HG03460 (cell line): ENCODE measurements around the gene ADAM12.

Experiments used
- ATAC-seq: cut with Tn5 transposase; IDR thresholded peaks from one replicate; pipeline ENCODE4 v1.9.1; 2021; ENCODE audit not compliant: unreplicated experiment

Gene ADAM12

DNA sequence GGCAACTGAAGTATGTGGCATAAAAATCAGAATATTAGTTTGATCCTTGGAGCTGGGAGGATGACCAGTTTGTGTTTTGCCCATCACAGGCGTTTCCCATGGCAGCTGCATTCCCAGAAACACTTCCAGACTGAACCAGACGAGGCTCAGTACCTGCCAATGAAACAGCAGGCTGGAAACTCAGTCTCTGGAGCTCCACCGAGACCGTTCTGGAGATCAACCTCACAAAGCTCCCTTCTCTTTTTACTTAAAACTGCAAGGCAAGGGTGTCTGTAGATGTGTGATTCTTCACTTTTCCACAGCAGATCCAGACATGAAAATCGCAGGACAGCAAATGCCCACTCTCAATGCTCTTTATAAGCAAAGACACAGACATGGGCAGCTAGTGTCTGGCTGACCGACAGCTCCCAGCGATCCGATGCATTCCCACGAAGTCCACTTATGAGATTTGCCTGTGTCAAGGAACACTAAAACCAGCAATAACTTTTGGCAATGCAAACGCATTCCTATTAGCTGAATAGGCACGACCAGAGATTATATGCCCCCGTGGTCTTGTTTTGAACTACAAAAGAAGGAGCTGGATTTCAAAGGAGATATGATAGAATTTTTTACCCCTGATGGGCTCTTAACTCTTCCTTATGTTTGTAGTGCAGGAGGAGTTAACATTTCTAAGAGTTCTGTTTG, 72.6 kb downstream of the ADAM12 start:
- ATAC-seq: no peak

DNA sequence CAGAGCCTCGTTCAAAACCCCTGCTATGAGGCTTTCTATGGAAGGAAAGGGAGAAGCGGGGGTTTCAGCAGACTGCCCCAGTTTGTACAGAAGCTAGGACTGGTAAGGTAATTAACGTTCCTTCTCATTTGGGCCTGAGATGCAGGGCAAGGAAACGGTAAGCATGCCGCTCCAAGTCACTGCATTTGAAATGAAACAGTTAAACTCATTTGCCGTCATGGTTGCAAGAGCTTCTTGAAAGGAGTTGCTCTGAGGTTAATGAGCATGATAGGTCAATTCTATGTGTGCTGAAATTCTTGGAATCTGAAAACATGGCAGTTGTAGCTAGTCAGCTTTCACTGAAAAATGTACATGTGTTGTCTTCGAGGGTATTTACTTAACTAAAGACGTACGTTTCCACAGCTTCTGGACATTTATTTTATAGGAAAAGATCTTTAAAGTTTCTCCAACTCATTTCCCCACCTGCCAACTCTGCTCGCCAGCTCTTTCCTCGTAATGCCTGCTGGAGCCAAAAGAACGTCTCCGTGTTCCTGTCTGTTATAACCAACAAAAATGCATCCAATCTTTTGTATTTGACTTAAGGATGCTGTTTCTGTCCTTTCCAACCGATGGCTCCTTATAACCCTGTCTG, 73.3 kb downstream of the ADAM12 start:
- no peak for ATAC-seq

DNA sequence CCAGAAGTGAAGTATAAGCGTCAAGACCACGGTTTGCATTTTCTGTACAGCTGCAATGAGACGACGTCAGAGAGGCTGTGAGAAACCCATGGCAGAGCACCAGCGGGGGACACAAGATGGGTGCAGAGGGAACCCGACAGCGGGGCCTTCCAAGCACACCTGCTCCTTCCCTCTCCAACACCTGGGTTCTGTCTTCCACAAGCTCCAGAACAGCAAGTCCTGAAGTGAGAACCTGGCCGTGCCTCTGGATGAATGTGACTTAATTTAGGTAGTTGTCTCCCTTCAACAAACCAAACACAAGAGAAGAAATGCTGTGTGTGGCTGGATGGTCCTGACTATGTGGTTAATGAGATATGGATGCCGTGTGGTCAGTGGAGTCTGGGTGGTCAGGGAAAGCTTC, 76.1 kb downstream of the ADAM12 start:
- ATAC-seq: no peak

DNA sequence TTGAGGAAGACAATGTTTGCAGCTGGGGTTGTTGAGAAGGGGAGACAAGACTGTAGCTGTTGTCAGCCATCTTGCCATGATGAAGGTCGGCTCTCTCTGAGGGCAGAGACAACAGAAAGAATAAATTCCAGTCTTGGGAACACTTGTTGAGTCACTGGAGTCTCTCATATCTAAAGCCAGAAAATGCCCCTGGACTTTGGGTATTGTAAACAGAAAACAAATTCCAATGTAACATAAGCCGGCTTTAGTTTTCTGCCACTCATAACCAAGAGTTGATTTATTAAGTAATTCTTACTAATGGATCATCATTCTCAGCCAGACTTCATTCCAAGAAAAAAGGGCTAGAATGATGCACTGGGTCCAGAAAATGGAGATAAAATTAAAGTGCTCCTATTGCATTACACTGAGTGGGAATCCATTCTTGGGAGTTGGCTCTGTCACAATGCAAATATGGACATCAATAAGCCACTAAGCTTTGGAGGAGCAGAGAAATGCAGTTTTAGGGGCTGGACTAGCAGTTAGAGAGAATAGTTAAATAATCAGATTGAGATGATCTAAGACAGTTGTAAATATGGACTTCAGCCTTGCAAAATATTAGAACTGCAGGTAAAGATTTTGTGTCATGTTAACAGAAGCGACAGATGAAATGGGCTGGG, 78.9 kb downstream of the ADAM12 start:
- ATAC-seq: no peak

DNA sequence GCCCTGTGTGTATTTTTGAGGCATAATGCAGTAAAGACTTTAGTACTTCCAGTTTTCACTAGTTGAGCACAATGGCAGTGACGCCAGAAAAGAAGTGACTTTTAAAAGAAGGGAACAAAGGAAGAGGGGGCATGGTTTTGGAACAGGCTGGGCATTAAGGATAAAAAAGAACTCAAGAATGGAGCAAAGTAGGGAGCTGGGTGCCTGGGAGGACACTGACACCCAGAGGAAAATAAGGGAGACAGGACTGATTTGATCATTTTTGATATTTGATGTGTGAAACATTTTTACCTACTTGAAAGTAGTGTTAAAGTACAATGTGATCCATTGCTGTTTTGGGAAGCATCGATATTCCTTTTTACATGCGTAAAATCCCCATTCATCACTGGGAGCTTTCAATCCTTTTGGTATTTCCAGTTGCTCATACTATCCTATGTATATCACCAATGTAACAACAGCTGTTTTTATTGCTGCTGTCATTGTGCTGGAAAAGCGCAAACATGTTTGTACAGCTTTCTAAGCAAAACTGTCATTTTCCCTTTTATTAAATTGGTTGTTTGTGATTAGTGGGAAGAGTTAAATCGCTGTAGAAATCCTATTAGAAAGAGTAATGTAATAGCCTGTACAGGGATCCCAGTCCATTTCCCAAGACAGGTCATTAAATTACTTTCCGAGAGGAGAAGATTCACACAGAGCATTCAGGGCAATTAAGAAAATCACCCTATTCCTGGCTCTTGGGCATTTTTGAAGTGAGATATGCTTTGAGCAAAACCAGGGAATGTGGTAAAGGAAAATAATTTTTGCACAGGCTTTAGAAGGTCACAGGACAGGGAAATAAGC, 85.2 kb downstream of the ADAM12 start:
- ATAC-seq: no peak

DNA sequence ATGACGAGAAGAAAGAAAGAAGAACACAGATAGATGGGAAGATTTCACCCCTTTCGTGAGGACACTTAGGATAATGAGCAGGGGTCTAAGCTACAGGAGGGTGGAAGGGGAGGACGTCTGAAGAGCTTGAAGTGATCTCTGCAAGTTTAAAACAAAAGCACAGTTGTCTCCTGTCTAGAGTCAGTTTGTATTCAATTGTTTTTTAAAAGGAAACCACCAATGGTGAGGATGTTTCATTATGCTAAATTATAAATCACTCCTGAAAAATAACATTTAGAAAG, 85.9 kb downstream of the ADAM12 start:
- no peak for ATAC-seq

DNA sequence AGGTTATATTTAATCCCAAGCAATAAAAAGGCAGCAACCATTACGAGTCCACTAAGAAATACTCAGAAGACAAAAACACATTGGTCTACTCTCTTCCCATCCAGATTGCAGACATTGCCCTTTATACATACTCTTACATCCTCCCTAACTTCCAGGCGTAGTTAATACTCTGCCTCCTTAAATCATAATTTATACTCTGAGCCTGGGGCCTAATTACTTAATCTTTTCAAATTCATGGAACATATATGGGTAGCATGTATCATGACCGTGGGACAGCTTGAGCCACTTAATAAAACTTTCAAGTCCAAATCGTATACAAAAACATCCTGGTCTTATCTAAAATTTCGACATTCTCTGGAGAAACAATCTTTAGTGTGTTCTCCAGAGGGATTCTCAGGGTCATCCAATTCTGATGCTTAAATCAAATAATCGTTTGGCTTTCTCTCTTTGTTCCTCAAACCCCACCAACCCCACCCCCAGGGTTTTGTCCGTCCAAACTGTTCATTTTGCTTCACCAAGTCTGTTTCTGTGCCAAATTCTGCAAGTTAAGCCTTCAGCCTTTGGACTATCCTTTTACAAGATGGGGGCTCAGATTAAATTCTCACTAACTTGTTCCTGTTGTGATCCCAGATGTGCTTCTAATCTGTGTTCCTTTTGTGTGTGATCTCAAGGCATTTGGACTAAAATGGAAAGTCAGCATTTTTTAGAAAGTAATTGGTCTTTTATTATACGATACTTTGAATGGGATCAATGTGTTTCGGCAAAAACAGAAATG, 86.4 kb downstream of the ADAM12 start:
- no peak for ATAC-seq

DNA sequence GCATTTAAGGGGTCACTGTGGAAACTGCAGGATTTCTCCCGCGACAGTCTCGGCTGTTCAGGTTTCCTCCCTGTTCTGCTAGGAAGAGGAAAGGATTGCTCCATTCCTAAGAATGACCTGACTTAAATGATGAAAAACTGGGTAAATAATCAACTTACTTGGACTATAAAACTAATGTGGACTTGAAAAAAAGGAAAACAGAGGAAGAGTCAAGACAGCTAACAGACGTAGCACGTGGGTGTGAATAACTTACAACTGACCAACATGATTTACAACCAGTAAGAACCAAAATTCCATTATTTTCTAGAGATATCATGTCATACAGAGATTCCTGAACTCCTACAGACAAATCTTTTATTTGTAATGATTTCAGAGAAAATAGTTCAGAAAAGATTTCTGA, 93.8 kb downstream of the ADAM12 start:
- ATAC-seq: no peak

DNA sequence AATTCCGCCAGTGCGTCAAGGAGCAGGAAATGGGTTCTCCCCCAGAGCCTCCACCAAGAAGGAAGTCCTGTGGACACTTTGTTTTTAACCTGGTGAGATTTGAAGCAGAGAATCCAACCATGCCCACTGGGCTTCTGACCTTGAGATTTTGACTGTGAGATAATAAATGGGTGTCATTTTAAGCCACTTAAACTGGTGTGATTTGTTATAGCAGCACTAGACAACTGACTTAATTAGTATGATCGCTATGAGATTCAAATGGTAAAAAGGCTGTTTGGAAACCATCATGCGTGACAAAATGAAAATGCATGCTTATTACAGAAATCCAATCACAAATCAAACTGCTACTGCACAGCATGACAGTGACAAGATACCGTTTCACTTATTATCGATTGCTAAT, 98.0 kb downstream of the ADAM12 start:
- no peak for ATAC-seq

DNA sequence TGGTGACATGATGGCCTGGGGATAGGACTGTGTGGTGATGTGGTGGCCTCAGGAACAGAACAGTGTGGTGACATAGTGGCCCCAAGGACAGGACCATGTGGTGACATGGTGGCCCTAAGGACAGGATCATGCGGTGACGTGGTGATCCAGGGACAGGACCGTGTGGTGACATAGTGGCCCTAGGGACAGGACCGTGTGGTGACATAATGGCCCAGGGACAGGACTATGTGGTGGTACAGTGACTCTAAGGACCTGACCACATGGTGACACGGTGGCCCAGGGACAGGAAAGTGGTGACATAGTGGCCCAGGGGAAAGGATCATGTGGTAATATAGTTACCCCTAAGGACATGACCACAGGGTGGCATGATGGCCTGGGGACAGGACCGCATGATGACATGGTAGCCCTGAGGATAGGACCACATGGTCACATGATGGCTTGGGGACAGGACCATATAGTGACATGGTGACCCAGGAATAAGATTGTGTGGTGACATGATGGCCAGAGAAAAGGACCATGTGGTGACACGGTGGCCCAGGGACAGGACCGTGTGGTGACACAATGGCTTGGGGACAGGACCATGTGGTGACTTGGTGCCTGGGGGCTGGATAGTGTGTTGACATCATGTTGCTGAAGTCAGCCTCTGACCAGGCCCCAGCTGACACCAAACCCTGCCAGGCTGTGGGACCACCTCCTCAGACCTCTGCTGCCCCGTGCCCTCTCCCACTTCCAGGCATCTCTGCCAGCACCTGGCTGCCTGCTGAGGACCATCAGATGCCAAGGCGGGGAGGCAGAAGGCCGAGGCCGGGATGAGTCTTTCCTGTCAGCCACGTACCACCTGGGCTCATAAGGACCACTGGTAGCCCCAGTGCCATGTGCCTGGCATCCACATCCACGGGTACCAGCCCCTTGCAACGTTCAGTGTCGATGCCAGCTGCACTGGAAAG, 99.5 kb downstream of the ADAM12 start:
- no peak for ATAC-seq

DNA sequence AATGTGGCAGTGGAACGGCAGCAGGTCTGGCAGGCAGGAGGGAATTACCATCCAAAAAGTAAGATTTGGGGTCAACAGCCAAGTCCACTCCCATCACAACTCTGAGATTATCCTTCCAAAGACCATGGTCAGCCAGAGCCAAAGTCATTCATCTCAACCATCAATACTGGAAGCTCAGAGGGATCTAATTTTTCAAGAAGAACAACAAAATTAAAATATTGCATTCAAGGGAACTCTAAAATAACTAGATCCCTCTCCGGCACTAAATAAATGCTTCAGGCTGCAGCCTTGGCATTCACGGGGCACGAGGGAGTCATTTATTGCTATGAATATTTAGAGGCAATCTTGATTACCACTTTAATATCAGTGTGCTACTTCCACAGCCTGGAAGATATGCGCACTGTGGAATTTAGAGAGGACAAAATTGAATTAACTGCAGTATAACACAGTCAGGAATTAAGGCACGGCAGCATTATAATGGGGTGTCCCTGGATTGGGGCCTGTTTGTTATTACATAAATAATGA, 102.0 kb downstream of the ADAM12 start:
- ATAC-seq: no peak

DNA sequence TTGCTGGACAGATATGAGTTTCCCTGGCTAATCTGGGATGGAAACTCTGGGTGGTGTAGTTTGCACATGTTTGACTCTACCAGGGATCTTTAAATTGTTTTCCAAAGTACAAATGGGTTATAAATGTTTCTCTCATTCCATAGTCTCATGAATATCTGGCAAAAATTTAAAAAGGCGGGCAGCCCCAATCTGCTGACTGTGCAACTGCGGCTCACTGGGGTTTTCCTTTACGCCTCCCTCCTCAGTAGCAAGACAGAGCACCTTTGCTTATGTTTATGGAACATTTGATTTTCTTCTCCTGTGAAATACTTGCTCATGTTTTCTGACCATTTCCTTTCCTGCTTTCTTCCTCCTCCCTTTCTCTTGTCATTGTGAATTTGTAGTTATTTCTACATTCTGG, 105.0 kb downstream of the ADAM12 start:
- no peak for ATAC-seq

DNA sequence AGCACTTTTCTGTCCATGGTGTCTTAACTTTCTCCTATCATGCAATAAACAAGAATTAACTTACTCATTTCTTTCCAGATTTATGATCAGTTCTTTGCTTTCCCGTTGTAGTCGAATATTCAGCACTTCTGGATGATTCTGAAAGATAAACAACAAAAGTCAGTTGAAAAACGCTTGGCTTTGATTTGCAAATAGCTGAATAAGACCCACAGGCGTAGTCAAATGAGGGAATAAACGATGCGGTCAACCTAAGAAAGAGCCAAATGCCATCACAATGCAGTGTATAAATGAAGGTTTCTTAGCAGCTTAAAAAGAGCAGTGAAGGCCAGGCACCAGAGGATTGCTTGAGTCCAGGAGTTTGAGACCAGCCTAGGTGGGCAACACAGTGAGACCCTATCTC, 109.4 kb downstream of the ADAM12 start:
- no peak for ATAC-seq

DNA sequence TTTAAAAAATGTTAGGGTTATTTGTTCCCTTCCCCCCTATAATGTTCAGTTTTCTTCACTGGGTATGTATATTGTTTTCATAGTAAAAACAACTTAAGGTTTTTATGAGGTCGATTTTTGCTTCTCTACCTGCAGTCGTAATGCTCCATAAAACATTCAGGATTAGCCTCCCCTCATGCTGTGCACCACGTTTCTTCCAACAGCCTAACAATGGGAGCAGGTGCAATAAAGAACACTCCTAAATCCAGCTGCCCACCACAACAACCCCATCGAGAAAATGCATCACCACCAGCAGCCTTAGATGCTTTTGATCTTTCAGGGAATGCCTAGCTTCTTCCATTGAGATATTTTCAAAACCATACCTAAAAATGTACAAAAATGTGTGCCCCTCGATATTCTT, 111.1 kb downstream of the ADAM12 start:
- no peak for ATAC-seq

DNA sequence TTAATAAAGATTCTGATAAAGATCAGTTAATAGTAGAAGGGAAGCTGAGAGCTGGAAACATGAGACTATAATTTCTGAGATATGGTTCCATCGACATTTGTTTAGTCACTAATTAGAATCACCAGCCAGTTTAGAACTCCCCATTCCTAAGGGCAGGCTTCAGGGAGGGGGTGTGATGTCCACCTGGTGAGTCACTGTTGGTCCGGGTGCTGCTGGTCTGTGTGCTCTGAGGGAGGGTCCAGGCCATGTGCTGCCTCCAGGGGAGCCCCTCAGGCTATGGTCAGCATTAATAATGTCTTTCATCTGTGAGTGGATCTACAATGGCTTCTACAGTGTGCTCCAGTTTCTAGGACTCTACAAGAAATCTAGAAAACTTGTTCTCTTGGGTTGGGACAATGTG, 115.8 kb downstream of the ADAM12 start:
- ATAC-seq: no peak

DNA sequence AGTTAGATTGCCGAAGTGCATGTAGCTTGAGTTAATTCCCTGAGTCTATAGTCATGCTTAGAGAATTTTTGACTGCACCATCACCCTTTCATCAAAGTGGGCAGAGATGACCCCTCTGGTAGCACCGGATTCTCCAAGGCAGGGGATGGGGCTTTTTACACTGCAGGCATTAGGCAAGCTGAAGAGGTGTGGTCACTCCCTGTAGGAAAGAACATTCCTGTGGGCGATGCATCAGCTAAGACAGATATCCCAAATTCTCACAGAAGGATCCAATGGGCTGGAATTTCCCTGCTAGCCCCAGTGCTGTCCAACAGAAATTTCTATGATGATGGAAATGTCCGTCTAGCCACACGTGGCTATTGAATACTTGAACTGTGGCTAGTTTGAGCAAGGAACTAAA, 118.2 kb downstream of the ADAM12 start:
- no peak for ATAC-seq

DNA sequence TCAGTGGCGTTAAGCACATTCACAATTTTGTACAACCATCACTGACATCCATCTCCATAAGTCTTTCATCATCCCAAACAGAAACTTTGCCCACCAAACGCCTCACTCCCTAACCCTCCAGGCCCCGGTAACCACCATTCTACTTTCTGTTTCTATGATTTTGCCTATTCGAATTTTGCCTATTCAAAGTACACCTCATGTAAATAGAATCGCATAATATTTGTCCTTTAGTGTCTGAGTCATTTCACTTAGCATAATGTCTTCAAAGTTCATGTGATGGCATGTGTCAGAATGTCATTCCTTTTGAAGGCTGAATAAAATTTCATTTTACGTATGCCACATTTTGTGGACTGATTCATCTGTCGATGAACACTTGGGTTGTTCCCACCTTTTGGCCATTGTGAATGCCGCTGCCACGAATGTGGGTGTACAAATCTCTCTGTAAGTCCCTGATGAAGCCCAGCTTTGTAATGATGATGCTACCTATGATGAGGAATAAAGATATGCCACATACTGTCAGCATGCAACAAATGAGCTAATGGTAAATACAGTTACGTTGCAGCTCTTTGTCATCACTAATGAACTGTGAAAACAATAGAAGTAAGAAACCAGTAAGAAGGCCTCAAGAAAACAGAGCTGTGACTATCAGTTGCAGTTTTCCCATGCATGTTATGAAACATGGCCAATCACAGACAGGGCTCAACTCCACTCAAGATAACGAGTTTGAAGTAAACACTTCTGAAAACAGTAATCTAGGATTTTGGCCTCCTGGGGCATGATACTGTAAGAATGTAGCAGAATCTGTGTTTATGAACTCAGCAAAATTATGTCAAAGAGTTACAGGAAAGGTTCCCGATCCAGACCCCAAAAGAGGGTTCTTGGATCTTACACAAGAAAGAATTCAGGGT, 120.0 kb downstream of the ADAM12 start:
- ATAC-seq: no peak

DNA sequence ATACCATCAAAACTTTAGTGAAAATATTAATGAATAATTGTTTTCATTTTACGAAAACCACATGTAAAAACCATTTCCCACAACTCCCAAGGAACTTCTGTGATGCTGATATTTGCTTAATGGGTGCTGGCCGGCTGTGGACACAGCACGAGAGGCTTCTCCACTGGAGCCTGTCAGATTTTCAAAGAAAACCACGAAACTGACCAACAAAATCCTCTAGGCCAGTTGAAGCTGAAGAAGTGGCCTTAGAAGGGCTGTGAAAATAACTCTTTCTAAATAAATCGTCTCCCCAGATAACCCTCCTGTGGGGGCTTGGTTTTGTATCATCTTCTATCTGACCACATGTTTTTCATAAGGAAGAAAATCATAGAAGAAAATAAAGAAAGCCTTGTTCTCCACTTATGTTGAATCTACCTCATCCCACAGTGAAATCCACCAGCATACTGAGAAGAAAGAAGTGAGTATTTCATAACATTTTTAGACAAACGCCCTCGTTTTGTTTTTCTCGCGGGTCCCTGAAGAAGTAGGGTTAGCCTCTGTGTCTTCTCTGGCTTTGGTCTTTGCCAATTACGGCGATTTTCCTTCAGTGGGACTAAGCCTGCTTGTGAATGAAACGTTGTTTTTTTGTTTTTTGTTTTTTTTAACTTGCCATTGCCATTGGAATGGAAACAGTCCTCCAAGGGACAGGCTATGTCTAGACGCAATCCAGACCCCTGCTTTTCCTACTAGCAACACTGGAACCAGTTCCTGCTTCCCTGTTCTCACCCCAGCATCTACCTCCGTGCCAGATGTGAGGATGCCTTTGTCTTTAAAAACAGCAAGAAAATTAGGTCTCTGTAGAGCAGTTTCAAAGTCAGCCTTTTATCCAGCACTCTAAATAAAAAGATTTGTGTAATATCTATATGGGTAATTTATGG, 123.9 kb downstream of the ADAM12 start:
- ATAC-seq: no peak
